Ureter (tissue), 1 donor: ENCODE results near the gene SLX9. TPM values are rescaled to one million over a fixed set of nuclear protein-coding genes. Genes with fewer than 3 reads are reported as not detected.
"Not testable (repeated sequence)": the region's sequence is repeated elsewhere in the genome, so short reads cannot be mapped to it uniquely, and the experiment has no call there.

Source experiments
- DNase-seq: peaks from one replicate; pipeline ENCODE4 v3.0.0-alpha.2; 2020; ENCODE audit warnings: low spot score
- total RNA-seq: library from RNA; stranded (reverse); gene quantifications from one replicate; pipeline ENCODE4 v1.2.4, GENCODE V29; 2023
- donor health status: DM: yes; HTN: yes; CAD: no.

SLX9 gene
- total RNA-seq, 1 donor from 2014 or later = 32.4 TPM

DNA sequence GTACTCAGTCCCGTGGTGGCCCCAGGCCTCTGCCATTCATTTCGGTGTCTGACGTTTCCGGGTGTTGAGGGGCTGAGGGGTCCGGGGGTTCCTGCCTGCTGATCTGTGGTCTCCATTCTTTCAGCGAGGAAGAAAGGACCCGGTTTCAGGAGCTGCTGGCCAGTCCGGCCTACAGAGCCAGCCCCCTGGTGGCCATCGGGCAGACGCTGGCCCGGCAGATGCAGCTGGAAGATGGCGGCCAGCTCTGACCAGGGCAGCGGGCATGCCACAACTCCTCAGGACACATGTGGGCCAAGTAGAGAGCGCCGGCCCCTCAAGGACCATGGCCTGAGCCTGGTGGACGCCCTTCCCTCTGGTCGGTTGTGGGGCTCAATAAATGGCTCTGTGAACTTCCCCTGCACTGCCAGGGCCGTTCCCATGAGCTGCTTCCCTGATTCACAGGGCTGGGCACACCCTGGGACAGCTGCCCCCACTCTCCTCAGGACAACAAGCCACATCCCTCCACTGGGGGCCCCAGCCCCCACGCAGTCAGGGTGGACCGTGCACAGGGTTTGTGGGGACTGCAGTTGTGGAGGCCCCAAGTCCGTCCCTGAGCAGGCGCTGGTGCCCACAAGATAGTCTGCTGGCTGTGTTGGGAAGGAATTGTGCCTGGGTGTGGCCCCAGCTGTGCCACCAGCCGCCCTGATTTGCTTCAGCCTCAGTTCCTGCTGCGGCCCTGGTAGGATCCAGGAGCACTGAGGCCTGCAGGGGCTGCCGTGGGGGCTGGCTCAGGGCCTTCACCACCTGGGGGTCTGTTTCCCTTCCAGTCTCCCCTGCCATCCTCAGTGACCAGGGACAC lies 36.9 kb downstream of the SLX9 start:
- not testable (repeated sequence) for DNase-seq

DNA sequence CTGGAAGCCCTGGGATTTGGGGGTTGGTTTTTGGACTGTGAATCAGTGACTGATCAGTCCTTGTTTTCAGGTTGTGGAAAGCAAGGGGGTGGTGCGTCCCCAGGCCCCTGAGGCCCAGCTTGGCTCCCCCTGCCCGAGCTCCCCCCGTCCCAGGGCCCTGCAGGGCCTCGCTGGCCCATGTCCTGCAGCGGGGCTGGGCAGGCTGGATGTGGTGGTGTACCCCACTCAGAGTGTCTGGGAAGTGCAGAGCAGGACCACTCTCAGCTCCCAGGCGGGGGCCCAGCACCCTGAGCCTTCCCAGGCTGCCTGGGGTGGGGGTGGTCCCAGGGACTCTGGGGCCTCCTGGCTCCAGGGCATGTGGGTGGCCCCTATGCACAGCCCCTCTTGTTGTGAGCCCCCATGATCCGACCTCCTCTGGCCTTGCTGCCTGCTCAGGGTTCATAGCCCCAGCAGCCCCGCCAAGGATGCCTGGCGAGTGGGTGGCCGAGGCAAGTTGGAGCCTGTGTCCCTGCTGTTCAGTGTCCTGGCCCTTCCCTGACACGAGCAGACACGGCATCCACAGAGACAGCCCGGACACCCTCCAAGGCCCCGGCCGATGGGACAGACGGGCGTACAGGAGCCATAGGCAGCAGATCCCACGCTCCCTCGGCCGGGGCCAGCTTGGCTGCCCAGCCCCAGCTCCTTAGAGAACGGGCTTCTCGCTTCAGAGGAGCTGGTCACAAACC lies 37.9 kb downstream of the SLX9 start:
- DNase-seq = no peak

DNA sequence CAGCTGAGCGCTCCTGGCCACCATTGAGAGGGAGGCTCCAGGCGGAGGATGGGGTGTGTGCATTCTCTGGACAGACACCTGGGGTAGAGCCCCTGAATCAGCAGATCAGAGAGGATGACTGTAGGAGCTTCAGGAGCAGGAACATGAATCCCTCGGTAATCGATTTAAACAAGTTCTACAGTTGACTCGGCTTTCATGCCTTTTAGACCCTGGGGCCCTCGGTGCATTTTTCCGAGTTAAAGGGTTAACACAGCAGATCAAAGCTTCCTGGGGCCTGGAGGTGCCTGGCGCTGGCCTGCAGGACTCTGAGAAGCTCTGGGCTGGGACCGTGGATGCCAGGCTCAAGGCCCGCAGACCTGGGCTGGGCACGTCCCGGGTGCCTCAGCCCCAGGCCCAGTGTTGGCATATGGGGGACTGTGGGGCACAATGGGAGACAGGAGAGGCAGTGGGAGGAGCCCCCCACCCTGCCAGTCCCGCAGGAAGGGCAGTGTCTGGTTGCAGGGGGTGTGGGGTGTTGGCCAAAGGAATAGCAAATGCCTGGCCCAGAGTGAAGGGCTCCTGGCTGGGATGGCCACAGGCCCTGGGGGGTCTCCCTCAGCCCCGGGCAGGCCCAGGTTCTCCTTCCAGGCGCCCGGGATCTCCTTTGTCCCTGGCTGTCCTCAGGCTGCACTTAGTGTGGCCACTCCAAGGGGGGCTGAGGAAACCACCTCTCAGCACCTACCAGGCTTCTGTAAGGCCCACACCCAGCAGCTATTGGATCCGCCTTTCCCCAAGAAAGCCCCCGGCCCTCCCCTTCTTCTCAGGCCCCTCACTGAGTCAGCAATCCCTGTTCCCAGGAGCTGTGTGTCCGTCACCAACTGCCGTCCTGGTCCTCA lies 40.1 kb downstream of the SLX9 start:
- DNase-seq = no peak

DNA sequence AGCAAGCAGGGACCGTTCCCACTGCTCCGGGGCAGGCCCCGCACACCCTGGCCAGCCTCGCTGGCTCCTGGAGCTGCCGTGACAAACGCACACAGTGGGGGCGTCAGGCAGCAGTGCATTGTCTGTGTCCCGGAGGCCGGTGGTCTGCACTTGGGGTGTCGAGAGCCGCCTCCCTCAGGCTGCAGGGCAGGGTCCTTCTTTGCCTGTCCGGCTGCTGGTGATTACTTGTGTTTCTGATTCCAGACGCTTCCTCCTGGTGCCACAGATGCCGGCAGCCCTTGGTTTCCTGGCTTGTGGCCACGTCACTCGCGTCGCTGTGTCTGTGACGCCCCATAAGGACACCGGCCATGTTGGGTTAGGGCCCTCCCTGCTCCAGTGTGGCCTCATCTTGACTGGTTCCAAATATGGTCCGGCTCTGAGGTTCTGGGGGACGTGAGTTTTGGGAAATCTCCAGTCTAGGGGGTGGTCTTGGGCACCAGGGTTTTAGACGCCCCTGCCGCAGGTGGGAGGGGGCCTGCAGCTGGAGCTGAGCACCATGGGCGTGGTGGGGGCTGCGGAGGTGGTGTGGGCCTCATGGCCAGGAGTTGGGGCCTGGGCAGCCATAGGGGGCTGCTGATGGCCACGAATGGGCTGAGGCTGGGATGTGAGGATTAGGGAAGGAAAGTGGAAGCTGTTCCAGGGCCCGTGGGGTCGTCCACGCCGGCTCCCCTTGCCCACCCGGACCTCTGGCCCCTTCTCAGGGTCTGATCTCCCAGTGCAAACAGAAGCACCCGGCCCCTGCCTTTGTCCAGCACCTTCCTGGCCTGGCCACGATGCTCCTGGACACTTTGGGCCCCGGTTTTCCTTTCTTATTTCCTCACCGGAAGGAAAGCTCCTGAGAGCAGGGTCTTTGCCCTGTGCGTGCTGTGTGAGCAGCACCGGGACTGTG lies 41.0 kb downstream of the SLX9 start:
- no peak for DNase-seq

DNA sequence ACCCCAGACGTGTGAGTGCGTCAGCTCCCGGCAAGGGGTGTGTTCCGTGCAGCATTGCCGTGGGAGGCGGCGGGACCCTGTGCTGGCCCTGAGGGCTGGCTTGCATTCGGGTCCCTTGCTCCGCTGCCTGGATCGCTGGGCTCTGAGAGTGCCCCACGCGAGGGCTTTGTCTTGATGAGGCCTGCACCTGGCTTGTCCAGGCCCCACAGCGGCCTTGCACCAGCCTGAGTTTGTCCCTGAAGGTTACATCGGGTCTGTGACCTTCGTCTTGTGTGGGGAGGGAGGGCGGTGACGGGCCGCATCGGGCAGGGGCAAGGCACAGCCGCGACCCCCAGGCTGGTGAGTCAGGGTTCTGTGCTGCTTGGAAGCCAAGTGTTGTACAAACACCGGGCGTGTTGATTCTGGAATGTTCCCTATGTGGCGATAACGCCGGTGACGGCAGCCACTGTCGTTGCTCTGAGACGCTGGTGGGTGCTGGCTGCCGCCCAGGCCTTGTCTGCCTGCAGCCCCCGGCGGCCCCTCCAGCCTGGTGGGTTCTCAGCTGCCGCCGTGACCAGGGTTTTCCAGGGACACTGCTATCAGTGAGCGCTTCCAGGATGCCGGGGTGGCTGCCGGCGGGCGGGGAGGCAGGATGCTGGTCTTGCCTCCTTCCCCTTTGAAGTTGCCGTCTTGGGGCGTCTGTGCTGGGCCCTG lies 42.9 kb downstream of the SLX9 start:
- DNase-seq = no peak

DNA sequence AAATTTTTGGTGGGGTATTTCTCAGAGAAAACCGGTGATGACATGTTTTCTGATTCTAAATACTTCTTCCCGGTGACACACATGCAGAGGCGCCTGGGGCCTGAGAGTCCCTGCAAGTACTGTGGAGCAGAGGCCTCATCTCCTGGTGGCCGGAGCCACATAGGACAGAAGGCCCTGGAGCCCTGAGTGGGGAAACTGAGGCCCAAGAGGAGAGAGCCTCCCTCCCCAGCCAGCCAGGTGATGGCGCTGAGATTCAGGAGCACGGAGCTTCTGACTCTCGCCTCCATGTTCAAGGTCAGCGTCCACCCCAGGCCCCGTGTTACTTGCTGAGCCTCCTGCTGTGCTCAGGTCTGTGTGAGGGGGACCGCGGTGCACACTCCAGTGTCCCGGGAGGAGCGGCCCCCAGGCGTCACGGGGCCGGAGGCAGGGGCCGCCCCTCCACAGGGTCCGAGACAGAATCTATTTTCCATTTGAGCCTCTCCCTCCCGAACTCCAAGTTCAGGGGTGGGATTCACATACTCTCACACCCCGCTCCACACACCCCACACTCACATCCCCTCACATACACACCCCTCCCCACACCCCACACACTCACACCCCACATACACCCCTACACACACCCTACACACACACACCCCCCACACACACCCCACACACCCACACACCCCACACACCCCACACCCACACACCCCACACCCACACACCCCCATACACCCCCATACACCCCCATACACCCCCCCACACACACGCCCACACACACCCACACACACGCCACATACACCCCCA lies 43.8 kb downstream of the SLX9 start:
- DNase-seq = no peak

DNA sequence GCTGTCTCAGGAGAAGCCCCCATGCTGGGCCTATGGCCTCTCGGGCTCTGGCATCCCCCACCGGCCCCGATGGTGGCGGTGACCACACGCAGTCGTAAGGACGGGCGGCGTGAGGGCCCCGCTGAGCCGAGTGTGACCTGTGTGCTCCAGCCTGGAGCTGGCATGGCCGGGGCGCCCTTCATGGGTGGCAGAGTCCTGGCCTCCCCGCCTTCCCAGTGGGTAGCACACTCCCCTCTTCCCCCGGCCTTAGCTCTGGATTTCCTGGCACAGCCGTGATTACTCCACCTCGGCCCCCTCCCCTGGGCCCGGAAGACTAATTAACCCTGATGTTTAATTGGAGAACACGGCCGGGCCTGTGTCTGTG lies 44.6 kb downstream of the SLX9 start:
- no peak for DNase-seq

DNA sequence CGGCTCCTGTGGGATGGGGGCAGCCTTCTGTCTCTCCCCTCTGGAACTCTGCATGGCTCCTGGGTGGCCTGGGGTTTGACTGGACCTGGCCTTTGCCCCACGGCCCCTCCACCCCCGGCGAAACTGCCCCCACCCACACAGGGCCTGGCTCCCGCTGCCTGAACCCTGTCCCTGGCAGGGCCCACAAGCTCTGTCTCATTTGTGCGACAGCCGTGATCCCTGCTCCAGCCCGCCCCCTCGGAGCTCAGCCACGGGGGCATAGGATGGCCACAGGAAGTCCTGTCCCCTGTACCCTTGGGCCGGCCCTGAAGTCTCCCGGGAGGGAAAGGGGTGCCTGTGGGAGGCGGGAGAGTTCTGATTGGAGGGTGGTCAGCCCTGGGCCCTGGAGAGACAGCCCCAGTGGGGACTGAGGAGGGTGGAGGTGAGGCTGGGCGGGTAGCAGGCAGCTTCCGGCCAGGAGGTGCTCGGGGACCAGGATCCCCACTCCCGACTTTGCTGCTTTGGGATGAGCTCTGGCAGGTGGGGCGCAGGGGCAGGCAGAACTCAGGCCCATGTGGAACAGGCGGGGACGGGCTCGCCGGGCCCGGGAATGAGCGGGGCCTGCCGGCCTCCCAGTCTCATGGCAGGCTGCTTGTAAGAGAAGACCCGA lies 45.1 kb downstream of the SLX9 start:
- DNase-seq = no peak

DNA sequence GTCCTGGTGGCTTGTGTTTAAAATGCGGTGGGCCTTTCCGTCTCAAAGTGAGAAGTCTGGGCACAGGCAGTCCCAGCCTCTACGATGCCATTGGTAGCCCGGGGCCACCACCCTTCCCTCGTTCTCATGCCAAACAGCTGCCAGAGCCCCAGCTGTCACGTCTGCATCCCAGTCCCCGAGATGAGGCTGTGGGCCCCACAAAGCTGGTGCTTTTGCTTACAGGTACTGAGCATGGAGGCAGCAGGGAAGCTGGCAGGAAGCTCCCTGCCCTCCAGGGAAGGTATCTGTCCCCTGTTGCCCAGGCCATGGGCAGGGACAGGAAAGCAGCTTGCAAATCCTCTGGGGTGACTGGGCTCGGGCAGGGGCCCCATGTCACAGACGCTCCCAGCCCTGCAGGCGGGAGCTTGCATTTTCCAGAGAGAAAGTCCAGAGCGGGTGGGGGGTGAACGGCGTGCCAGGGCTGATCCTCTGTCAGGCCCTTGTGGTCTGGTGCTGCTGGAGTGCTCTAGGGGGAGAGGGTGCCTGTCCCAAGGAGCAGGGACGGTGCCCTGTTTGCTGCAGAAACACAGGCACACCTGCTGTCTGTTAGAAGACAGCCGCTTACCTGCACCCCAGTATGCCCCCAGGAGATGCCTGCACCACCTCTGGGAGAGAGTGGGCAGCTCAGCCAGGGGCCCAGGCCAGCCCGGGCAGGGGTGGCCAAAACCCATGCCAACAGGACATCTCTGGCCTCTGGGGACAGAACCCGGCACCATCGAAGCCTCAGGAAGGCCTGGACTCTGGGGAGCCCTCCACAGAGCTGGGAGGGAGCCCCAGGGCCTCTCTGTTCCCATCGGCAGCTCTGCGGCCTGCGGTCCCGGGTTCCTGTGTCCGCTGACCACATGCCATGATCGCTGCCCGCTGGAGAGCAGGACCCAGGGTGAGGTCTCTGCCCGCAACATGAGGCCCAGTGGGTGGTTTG lies 45.9 kb downstream of the SLX9 start:
- DNase-seq = no peak

DNA sequence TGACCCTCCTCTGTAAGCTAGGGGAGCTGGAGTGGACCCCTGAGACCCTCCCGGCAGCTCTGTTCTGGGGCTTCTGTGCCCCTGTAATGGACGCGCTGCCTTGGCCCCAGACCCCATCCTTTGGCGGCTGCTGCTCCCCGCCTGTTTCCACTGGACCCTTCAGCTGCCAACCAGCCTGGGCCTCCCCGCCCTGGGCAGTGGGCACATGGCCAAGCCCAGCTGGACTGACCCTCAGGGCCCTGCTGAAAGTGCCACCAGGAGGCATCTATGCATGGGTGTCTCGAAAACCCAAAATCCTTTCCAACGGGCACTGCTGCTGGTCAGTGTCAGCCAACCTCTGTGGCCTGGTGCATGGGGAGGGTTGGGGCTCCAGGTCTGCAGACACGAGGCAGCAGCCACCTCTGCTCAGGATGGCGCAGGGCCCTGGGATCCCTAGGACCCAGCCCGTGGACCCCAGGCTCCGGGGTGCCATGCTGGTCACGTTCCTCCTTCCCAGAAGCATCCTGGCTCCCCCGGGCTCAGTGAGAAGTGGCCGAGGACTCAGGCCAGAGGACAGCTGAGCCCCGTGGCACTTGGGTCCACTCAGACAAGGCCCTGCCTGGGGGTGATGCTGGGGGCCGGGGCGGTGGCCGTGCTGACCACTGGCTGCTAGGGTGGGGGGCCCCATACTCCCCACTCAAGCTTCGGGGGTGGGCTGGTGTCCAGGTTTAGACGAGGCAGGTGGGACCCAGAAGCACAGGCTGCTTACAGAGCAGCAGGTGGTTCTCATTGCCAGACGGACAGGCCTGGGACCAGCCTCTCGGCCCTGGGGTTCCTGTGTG lies 46.9 kb downstream of the SLX9 start:
- DNase-seq = no peak

DNA sequence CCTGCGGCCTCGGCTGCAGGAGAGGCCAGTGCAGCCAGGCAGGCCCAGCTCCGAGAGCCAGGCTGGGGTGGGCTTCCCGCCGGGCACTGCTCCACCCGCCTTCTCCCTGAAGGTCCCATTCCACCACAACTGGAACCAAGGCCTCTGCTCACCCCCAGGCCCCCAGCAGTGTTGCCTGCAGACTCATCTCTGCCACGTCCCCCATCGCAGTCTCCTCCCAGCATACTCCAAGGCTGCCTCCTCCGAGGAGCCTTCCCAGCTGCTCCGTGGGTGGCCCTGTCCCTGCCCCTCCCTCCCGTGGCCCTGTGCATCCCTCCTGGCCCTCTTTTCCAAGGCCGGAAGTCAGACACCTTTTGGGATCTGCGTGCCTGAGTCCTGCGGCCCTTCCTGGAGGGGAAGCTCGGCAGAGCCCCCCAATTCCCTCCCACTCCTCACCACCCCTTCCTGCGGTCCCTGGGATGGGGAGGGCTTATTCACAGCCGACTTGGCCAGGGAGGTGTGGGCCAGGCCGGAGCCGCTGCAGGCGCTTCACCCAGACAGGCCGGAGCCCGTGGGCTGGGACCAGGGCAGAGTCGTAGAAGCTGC lies 47.6 kb downstream of the SLX9 start:
- no peak for DNase-seq

DNA sequence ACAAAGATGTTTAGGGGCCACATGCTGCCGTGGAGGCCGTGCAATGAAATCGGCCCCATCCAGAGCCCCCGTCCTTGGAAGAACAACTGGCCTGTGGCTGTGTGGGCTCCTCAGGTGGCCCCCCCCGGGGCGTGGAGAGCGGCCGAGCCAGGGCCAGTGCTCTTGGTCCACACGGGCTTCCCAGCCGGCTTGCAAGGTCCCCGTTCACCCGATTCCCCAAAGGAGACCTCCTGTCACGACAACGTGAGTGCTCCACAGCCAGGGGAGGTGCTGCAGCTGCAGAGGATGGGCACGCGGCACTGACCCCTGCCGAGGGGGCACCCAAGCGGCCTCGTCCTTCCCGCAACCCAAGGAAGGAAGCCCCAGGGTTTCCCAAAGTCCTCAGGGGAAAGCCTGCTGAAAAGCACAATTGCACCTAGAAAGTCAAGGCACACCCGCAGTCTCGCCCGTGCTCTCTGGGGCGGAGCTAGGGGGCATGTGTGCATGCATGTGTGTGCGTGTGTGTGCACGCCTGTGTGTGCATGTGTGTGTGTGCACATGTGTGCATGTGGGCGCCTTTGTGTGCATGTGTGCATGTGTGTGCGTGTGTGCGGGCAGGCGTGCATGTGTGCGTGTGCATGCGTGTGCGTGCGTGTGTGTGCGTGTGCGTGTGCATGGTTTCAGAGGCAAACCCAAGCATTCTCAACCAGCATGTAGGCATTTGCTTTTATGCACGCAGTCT lies 48.2 kb downstream of the SLX9 start:
- no peak for DNase-seq

DNA sequence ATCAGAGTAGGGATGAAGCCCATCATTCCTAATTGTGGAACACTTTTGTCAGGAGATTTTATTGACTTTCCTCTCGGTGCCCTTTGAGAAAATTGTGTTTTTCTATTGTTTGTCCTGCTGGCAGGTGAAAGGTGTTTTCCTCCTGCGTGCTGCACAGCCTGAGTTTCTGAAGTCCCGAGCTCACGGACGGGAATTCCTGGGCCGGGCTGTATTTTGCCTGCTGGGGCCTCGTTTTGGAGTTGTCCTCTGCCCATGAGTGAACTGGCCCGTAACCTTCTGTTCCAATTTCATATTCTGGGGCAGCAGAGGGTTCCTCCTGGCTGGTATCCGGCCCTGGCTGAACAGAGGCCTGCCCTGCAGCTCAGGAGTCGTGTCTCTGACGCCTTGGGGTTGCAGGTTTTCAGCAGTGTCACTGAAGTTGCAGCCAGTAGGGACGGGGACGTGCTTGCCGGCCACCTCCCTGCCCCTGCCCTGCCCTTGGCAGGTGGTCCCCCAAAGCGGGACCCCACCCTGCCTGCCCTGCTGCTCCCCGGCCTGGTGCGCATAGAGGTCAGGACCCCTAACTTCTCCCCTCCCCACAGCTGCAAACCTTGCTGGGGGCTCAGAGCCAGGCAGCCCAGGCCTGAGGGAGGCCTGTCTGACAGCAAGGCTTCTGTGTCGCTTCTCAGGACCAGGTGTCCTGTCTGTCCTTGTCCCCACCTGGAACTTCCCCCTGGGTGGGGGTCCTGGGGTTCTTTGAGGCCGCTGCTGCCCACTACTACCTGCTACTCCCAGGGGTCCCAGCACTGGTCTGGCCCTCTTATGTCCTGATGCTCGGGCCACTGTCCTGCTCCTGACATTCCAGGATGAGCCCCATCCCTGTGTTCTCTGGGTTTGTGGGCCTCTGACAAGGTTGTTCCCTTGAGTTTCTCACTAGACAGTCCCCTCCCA lies 49.0 kb downstream of the SLX9 start:
- no peak for DNase-seq

DNA sequence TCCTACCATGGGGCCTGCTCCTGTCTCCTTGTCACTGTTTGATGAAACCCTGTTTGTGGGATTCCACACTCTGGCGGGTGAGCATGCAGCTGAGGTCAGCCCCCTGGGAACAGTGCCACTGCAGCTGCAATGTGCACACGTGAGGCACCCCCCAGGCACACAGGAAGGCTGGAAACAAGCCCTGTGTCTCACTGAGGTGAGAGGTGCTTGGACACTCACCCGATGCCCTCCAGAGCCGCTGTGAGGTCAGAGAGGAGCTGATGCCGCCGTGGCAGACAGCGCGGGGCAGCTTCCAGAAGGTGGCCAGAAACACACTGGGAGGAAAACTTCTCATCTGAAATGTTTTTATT lies 49.7 kb downstream of the SLX9 start:
- DNase-seq = no peak
